ENCODE measurements around the gene PLXNB2.
A peak's percentile ranks its signal among the peaks of the same experiment; 100 is the strongest.

GRCh38 chr22:50341977-50342650 is 34.7 kb upstream of the PLXNB2 start:
- peak; percentile 7 to 55 for TF ChIP-seq POLR2AphosphoS5 (IDR thresholded peaks at IDR 0.05)
- TF ChIP-seq CTCF (IDR thresholded peaks at IDR 0.05), result peak; percentile 87 to 98 (median 97)
- no peak for TF ChIP-seq EP300 (IDR thresholded peaks at IDR 0.05)
